Measurements from ENCODE around the gene SEMA3C. TPM values are rescaled to one million over a fixed set of nuclear protein-coding genes. Genes with fewer than 3 reads are reported as not detected.

Gene SEMA3C
- total RNA-seq, 1 experiment from 2014 or later: 232 TPM

DNA sequence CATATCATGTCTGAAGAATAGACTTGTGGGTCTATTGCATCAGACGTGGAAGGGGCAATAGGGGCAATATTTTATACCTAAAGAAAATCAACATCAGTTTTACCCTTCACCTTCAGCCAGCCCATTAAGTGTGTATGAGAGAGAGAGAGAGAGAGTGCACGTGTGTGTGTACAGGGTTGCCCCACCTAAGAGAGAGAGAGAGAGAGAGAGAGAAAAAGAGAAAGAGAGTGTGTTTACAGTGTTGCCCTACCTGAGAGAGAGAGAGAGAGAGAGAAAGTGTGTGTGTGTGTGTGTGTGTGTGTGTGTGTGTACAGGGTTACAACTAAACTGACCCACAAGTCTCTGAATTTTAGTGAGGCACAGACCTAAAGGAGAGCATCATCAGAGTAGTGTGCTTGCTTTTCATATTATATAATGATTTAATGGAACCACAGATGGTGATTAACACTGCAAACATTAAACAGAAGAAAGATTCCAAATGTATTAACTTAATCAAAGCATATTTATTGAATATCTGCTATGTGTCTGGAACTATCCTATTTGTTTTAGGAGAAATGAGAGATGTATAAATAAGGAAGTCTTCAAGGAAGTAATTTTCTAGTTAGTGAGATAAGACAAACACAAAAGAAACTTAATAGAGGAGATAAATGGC, 213.6 kb downstream of the SEMA3C start:
- Histone ChIP-seq H3K4me3 (ENCODE audit: low read depth in 2 of 2, low read length in 2 of 2) (no peak overlapping the region), H3K4me1 (ENCODE audit: control insufficient read depth, insufficient read depth, low read length) (peaks cover 5% of the 10 kb centered on the region), H3K27me3 (ENCODE audit: control insufficient read depth, insufficient read depth, low read length) (no peaks in the 10 kb centered on the region), H3K36me3 (ENCODE audit: control insufficient read depth, insufficient read depth, low read length) (no peaks in the 10 kb centered on the region), H3K27ac (ENCODE audit: low read length) (peak overlapping the region; percentile 14; the same call in 1 of the 2 replicates), H3K9me3 (ENCODE audit: control insufficient read depth, insufficient read depth, low read depth, low read length) (no peaks in the 10 kb centered on the region)
- intact Hi-C loops (cut with micrococcal nuclease; ENCODE audit: unreplicated experiment): no loop called here
- ChIA-PET POLR2A (no interaction called here), CTCF (no interaction called here)
- TF ChIP-seq SIN3A (IDR thresholded peaks at IDR 0.05; ENCODE audit: borderline replicate concordance, insufficient read depth, low read depth, low read length) (no peak), POLR2AphosphoS5 (IDR thresholded peaks at IDR 0.05; ENCODE audit: low read depth, low read length) (no peak), TCF7L2 (IDR thresholded peaks at IDR 0.05; ENCODE audit: low read depth, low read length) (no peak)
- TF ChIP-seq, protein P1, sequence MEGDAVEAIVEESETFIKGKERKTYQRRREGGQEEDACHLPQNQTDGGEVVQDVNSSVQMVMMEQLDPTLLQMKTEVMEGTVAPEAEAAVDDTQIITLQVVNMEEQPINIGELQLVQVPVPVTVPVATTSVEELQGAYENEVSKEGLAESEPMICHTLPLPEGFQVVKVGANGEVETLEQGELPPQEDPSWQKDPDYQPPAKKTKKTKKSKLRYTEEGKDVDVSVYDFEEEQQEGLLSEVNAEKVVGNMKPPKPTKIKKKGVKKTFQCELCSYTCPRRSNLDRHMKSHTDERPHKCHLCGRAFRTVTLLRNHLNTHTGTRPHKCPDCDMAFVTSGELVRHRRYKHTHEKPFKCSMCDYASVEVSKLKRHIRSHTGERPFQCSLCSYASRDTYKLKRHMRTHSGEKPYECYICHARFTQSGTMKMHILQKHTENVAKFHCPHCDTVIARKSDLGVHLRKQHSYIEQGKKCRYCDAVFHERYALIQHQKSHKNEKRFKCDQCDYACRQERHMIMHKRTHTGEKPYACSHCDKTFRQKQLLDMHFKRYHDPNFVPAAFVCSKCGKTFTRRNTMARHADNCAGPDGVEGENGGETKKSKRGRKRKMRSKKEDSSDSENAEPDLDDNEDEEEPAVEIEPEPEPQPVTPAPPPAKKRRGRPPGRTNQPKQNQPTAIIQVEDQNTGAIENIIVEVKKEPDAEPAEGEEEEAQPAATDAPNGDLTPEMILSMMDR (IDR thresholded peaks at IDR 0.05): no peak
- TF ChIP-seq, protein P2, sequence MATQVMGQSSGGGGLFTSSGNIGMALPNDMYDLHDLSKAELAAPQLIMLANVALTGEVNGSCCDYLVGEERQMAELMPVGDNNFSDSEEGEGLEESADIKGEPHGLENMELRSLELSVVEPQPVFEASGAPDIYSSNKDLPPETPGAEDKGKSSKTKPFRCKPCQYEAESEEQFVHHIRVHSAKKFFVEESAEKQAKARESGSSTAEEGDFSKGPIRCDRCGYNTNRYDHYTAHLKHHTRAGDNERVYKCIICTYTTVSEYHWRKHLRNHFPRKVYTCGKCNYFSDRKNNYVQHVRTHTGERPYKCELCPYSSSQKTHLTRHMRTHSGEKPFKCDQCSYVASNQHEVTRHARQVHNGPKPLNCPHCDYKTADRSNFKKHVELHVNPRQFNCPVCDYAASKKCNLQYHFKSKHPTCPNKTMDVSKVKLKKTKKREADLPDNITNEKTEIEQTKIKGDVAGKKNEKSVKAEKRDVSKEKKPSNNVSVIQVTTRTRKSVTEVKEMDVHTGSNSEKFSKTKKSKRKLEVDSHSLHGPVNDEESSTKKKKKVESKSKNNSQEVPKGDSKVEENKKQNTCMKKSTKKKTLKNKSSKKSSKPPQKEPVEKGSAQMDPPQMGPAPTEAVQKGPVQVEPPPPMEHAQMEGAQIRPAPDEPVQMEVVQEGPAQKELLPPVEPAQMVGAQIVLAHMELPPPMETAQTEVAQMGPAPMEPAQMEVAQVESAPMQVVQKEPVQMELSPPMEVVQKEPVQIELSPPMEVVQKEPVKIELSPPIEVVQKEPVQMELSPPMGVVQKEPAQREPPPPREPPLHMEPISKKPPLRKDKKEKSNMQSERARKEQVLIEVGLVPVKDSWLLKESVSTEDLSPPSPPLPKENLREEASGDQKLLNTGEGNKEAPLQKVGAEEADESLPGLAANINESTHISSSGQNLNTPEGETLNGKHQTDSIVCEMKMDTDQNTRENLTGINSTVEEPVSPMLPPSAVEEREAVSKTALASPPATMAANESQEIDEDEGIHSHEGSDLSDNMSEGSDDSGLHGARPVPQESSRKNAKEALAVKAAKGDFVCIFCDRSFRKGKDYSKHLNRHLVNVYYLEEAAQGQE (IDR thresholded peaks at IDR 0.05; ENCODE audit: insufficient read depth in 1 of 2, low read depth in 2 of 2, low read length in 1 of 2): no peak
- DNase-seq (ENCODE audit: low read depth, low spot score) (no peak), ATAC-seq (peak; percentile 42; the same call in 1 of the 2 replicates)
- in situ Hi-C loops (cut with HindIII; ENCODE audit: low pct_unique_long_range_greater_than_20kb, low sequenced_read_pairs): no loop called here
- no TSS peak for BruUV-seq (replicated peaks)

DNA sequence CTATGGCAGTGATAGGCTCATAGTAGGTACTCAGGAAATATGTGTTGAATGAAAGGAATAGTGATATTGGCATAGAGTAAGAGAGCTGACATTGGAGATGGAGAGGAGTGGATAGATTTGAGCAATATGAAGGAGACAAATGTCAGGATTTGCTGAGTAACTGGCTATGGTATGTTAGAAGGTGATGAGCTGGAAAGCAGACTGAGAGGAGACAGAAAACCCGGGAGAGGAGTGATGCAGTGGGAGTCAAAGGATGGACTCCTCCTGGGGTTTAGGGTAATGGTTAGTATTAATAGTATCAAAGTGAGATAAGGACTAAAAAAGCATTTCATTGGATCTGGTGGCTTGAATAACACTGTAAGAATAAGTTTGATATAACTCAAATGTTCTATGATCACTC, 215.6 kb downstream of the SEMA3C start:
- ATAC-seq (no peak), DNase-seq (ENCODE audit: low read depth, low spot score) (no peak)
- CTCF ChIA-PET: no interaction called here
- Histone ChIP-seq H3K27ac (ENCODE audit: low read length) (no peak overlapping the region; the same call in 1 of the 2 replicates), H3K4me3 (ENCODE audit: low read depth in 2 of 2, low read length in 2 of 2) (no peak overlapping the region), H3K9me3 (ENCODE audit: control insufficient read depth, insufficient read depth, low read depth, low read length) (no peaks in the 10 kb centered on the region), H3K4me1 (ENCODE audit: control insufficient read depth, insufficient read depth, low read length) (peaks cover 21% of the 10 kb centered on the region), H3K36me3 (ENCODE audit: control insufficient read depth, insufficient read depth, low read length) (no peaks in the 10 kb centered on the region), H3K27me3 (ENCODE audit: control insufficient read depth, insufficient read depth, low read length) (no peaks in the 10 kb centered on the region)
- no TSS peak for BruUV-seq (replicated peaks)
- TF ChIP-seq, protein P1 (IDR thresholded peaks at IDR 0.05): no peak
- TF ChIP-seq SIN3A (IDR thresholded peaks at IDR 0.05; ENCODE audit: borderline replicate concordance, insufficient read depth, low read depth, low read length): no peak
- TF ChIP-seq, protein P2 (IDR thresholded peaks at IDR 0.05; ENCODE audit: insufficient read depth in 1 of 2, low read depth in 2 of 2, low read length in 1 of 2): no peak
- TF ChIP-seq TCF7L2 (IDR thresholded peaks at IDR 0.05; ENCODE audit: low read depth, low read length): no peak
- TF ChIP-seq POLR2AphosphoS5 (IDR thresholded peaks at IDR 0.05; ENCODE audit: low read depth, low read length): no peak
- POLR2A ChIA-PET: no interaction called here
- in situ Hi-C loops (cut with HindIII; ENCODE audit: low pct_unique_long_range_greater_than_20kb, low sequenced_read_pairs): no loop called here
- intact Hi-C loops (cut with micrococcal nuclease; ENCODE audit: unreplicated experiment): no loop called here

All from Panc1 (cell line).